Activated CD8-positive, alpha-beta T cell treated with anti-CD3 and anti-CD28 coated beads, Interleukin-2, amount 10 ng/mL, durations not matched to agents 7 days and 5 days (primary cell): ENCODE data around the gene DCUN1D1. TPM values are rescaled to one million over a fixed set of nuclear protein-coding genes. Genes with fewer than 3 reads are reported as not detected.

Experiments
- ATAC-seq: fragments of 150-1000 bp; cut with Tn5 transposase; one replicate; pipeline ENCODE4 v1.10.0; 2021; ENCODE audit warnings: moderate library complexity
- CTCF ChIA-PET: fragments of 350-600 bp; sonication (Branson Sonifier 250); formaldehyde crosslinking; loops from one replicate; lab custom pipeline; 2021; ENCODE audit warnings: antibody characterized with exemption; lab: Charles Lee
- POLR2A ChIA-PET: fragments of 350-600 bp; sonication (Branson Sonifier 250); formaldehyde crosslinking; loops from one replicate; lab custom pipeline; 2021; ENCODE audit warnings: antibody characterized with exemption; lab: Charles Lee
- DNase-seq: peaks from one replicate; pipeline ENCODE4 v3.0.0-alpha.2; 2020
- H3K27ac Mint-ChIP-seq: one replicate; pipeline ENCODE4 v1.8.0; 2021; ENCODE audit warnings: mild to moderate bottlenecking, mixed read lengths
- H3K27me3 Mint-ChIP-seq: one replicate; pipeline ENCODE4 v1.8.0; 2021; ENCODE audit warnings: low read depth, mixed read lengths
- H3K36me3 Mint-ChIP-seq: one replicate; pipeline ENCODE4 v1.8.0; 2021; ENCODE audit warnings: low read depth, mixed read lengths
- H3K4me1 Mint-ChIP-seq: one replicate; pipeline ENCODE4 v1.8.0; 2021; ENCODE audit warnings: low read depth, mixed read lengths
- H3K4me3 Mint-ChIP-seq: one replicate; pipeline ENCODE4 v1.8.0; 2021; ENCODE audit warnings: mild to moderate bottlenecking, mixed read lengths
- H3K9me3 Mint-ChIP-seq: one replicate; pipeline ENCODE4 v1.8.0; 2022; ENCODE audit warnings: mixed read lengths; ENCODE audit not compliant: insufficient read depth
- total RNA-seq, 2 experiments: library from RNA; stranded (reverse); gene quantifications; one replicate each; pipeline ENCODE4 v1.2.3, GENCODE V29; 2021

DCUN1D1 gene
- total RNA-seq, 2 experiments from 2014 or later = 80.8 to 84.5 TPM

DNA sequence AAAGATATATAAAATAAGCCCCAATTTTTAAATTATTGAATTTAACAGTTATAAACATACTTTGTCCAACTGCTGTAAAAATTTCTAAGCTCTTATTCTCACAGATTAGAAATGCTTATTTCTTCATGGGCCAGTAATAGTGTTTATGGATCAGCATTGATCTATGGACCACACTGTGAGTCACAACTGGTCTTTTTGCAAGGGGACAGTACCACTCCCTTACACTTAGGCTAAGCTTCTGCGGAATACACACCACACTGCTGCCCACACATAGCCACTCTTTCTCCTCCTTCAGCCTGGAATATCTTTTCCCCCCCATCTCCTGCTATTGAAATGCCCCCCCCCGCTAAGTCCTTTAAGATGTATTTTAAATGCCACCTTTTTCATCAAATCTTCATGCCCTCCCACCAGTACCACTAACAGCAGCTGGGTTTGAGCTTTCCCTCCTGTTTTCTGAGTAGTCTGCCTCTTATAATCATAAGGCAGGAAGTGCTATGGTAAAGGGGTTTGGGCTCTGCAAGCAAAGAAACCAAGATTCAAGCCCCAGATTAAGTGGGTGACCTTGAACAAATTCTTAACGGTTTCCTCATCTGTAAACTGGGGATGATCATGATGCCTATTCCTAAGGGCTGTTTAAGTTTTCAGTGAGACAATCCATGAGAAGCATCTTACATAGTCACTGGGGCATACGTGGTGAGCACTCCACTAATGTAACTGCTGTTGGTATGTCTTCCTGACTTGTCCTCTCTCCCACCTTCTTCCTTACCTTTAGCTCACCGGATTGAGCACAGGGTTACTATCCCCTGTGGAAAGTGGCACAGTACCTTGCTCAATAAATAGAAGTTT is 69.2 kb downstream of the DCUN1D1 start:
- POLR2A ChIA-PET = interaction anchor here (1.0 kb wide), 1 partner anchor 70 kb away, joined by 3 read pairs; no protein-coding TSS in a partner anchor
- H3K27ac Mint-ChIP-seq = peak overlapping the region; percentile 92
- H3K9me3 Mint-ChIP-seq = no peaks in the 10 kb centered on the region
- H3K4me3 Mint-ChIP-seq = peak overlapping the region; percentile 39
- DNase-seq = peak; percentile 44
- no peaks in the 10 kb centered on the region for H3K27me3 Mint-ChIP-seq
- H3K4me1 Mint-ChIP-seq = peaks cover 66% of the 10 kb centered on the region
- CTCF ChIA-PET = interaction anchor here (0.7 to 3.4 kb wide), 14 partner anchors 8 to 212 kb away, joined by 3 to 16 read pairs (median 4); partner anchors contain the start of gene MCCC1
- ATAC-seq = peak; percentile 43
- peaks cover 54% of the 10 kb centered on the region for H3K36me3 Mint-ChIP-seq

DNA sequence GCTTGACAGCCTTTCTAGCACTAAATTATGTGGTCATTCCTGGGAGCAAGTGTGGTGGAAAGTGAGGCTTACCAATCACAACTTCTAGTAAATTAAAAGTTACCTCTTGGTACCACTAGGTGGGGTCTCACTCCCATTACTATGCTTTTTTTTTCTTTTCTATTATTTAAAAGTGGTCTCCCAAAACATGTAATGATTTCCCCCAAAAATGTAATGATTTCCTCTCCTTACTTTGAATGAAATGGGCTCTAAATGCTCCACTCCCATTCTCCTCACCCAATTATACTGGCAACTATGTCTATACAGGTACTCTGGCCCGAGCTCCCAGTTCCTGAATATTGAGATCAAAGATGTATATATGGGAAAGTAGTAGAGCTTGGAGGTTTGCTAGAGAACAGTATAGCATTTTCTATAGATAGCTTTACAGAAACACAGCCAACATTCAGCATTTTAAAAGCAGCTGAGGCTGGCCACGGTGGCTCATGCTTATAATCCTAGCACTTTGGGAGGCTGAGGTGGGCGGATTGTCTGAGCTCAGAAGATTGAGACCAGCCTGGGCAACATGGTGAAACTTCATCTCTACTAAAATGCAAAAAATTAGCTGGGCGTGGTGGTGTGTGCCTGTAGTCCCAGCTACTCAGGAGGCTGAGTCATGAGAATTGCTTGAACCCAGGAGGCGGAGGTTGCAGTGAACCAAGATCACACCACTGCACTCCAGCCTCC is 70.9 kb downstream of the DCUN1D1 start:
- H3K27me3 Mint-ChIP-seq = no peaks in the 10 kb centered on the region
- H3K4me1 Mint-ChIP-seq = peaks cover 50% of the 10 kb centered on the region
- no peak overlapping the region for H3K4me3 Mint-ChIP-seq
- H3K9me3 Mint-ChIP-seq = no peaks in the 10 kb centered on the region
- POLR2A ChIA-PET = interaction anchor here (1.5 kb wide), 1 partner anchor 189 kb away, joined by 5 read pairs; no protein-coding TSS in a partner anchor
- ATAC-seq = no peak
- peak overlapping the region; percentile 37 for H3K27ac Mint-ChIP-seq
- no peak for DNase-seq
- peaks cover 49% of the 10 kb centered on the region for H3K36me3 Mint-ChIP-seq
- CTCF ChIA-PET = interaction anchor here (0.7 to 3.4 kb wide), 25 partner anchors 9 to 213 kb away, joined by 3 to 16 read pairs (median 4); no protein-coding TSS in a partner anchor

DNA sequence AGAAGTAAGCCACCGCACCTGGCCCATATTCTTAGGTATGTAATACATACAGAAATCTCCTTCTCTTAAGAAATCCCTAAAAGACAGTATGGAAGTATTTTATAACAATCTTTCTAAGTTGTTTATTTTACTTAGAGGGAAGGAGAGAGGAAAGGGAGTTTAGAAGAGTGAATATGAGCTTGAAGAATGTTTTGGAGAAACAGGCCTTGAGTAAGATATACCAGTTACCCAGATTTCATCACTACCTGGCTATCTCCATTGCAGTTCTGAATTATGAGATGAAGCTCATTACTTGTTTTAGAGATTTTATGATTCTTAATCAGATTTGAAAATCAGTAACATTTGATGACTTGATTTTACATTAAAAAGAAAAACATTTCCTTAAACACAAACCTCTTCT is 71.9 kb downstream of the DCUN1D1 start:
- peaks cover 49% of the 10 kb centered on the region for H3K36me3 Mint-ChIP-seq
- POLR2A ChIA-PET = no interaction called here
- ATAC-seq (no peak), DNase-seq (no peak)
- CTCF ChIA-PET = interaction anchor here (0.7 to 3.4 kb wide), 9 partner anchors 12 to 194 kb away, joined by 3 to 16 read pairs (median 4); no protein-coding TSS in a partner anchor
- H3K4me1 Mint-ChIP-seq = peaks cover 48% of the 10 kb centered on the region
- no peaks in the 10 kb centered on the region for H3K27me3 Mint-ChIP-seq
- H3K9me3 Mint-ChIP-seq = no peaks in the 10 kb centered on the region
- peak overlapping the region; percentile 25 for H3K27ac Mint-ChIP-seq
- H3K4me3 Mint-ChIP-seq = no peak overlapping the region

DNA sequence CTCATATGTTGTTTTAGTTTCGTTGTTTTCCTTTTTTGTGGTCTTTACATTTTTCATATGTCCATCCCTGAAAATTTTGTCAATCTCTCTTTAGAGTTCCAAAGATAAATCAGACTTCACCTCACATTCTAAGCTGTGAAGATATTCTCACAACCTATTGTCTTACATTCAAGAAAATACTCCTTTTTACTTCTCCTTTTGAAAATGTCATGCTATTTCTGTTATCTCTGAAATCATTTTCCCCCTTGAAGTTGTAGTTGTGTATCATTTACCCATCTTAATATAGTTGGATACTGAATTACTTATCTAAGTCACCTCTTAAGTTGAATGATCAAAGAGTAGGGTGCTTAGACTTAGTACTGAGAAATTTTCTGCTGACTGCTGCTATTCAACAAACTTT is 74.3 kb downstream of the DCUN1D1 start:
- CTCF ChIA-PET = no interaction called here
- ATAC-seq = no peak
- H3K27ac Mint-ChIP-seq = no peak overlapping the region

DNA sequence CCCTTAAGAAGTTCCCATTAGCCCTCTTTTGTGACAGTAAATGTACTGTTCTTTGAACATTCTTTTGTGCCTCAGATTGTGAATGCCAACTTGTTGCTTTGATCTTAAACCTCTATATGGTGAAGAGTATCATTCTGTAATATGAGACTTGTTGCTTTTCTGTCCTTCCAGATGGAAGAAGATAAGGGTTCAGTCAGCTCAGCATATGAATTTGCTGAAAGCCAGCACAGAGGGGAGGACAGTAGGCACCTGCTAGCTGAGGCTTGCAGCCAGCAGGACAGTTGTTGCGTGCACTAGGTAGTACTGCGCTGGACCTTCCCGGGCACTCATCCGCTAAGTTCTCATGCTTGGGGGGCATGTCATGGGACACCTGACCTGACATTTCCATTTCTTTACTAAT is 74.7 kb downstream of the DCUN1D1 start:
- H3K27ac Mint-ChIP-seq = no peak overlapping the region
- no peaks in the 10 kb centered on the region for H3K9me3 Mint-ChIP-seq
- no peaks in the 10 kb centered on the region for H3K27me3 Mint-ChIP-seq
- ChIA-PET POLR2A (no interaction called here), CTCF (interaction anchor here (1.3 to 1.9 kb wide), 2 partner anchors 13 to 16 kb away, joined by 3 to 5 read pairs; no protein-coding TSS in a partner anchor)
- H3K4me1 Mint-ChIP-seq = peaks cover 22% of the 10 kb centered on the region
- ATAC-seq (no peak), DNase-seq (no peak)
- no peak overlapping the region for H3K4me3 Mint-ChIP-seq
- H3K36me3 Mint-ChIP-seq = peaks cover 38% of the 10 kb centered on the region

More for the DNA sequence above, 74.3 kb downstream of the DCUN1D1 start:
- no peak overlapping the region for H3K4me3 Mint-ChIP-seq
- POLR2A ChIA-PET = no interaction called here
- H3K36me3 Mint-ChIP-seq = peaks cover 41% of the 10 kb centered on the region
- no peaks in the 10 kb centered on the region for H3K9me3 Mint-ChIP-seq
- H3K4me1 Mint-ChIP-seq = peaks cover 25% of the 10 kb centered on the region
- DNase-seq = no peak
- no peaks in the 10 kb centered on the region for H3K27me3 Mint-ChIP-seq

DNA sequence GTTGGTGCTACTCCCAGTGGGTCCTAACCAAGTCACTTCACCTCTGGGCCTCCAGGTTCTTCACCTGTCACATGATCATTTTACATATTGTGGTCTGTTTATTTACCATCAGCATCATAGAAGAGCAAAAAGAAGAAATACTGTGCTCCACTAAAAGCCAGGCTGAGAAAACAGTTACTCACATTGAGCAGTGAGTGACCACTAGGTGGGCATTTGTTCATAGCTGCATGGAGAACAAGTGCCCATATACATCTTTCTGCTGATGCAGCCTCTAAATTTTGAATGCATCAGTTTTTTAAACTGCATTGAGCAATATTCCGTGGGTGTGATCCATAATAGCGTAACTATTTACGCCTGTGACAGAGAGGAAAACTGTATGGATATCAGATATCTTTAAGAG is 76.2 kb downstream of the DCUN1D1 start:
- no peaks in the 10 kb centered on the region for H3K27me3 Mint-ChIP-seq
- no peak overlapping the region for H3K4me3 Mint-ChIP-seq
- peak; percentile 27 for ATAC-seq
- POLR2A ChIA-PET = no interaction called here
- H3K27ac Mint-ChIP-seq = peak overlapping the region; percentile 49
- no peak for DNase-seq
- no peaks in the 10 kb centered on the region for H3K9me3 Mint-ChIP-seq
- CTCF ChIA-PET = interaction anchor here (1.1 to 1.9 kb wide), 5 partner anchors 14 to 190 kb away, joined by 3 to 5 read pairs (median 4); no protein-coding TSS in a partner anchor
- H3K36me3 Mint-ChIP-seq = peaks cover 40% of the 10 kb centered on the region
- peaks cover 9% of the 10 kb centered on the region for H3K4me1 Mint-ChIP-seq

DNA sequence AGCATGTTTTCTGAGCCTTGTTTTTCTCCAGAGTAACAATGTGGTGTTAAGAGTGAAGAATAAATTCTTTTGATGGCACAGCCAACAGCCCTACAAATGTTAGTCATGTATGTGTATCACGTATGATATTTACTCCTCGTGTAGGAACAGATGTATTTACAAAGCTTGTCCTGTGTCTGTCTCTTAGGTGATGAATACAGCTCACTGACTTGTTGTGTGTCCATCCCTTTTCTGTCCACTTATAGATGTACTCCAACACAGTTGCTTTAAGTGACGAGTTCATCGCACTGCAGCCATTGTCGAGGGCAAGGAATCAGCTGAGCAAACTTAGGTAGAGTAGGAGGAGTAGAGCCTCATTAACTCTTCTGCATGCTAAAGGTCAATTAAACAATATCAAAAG is 78.1 kb downstream of the DCUN1D1 start:
- peaks cover 6% of the 10 kb centered on the region for H3K4me1 Mint-ChIP-seq
- peaks cover 38% of the 10 kb centered on the region for H3K36me3 Mint-ChIP-seq
- H3K9me3 Mint-ChIP-seq = no peaks in the 10 kb centered on the region
- POLR2A ChIA-PET = no interaction called here
- no peaks in the 10 kb centered on the region for H3K27me3 Mint-ChIP-seq
- no peak overlapping the region for H3K27ac Mint-ChIP-seq
- ATAC-seq = no peak
- no peak overlapping the region for H3K4me3 Mint-ChIP-seq
- CTCF ChIA-PET = interaction anchor here (0.6 to 1.8 kb wide), 4 partner anchors 9 to 188 kb away, joined by 3 to 5 read pairs (median 4); no protein-coding TSS in a partner anchor
- DNase-seq = no peak

DNA sequence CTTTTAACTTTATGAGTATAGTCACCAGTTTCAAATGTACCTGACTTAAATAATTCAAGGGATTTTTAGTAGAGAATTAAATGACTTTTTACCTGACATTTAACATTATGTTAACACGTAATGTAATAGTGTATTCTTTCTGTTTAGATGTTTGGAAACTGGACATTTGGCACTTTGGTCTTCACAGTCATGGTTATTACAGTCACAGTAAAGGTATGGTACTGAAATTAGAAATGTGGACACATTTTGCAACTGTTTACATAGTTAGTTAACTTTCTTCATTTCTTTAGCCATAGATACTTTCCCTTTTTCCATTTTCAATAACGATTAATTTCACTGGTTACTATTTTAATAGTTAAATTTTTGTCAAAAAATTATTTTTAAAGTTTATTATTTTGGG is 83.8 kb downstream of the DCUN1D1 start:
- ATAC-seq = no peak
- no peak for DNase-seq
- POLR2A ChIA-PET = no interaction called here
- no peaks in the 10 kb centered on the region for H3K27me3 Mint-ChIP-seq
- CTCF ChIA-PET = interaction anchor here (1.5 kb wide), 1 partner anchor 14 kb away, joined by 3 read pairs; no protein-coding TSS in a partner anchor
- peaks cover 44% of the 10 kb centered on the region for H3K36me3 Mint-ChIP-seq
- no peaks in the 10 kb centered on the region for H3K9me3 Mint-ChIP-seq
- H3K4me1 Mint-ChIP-seq = no peaks in the 10 kb centered on the region
- no peak overlapping the region for H3K4me3 Mint-ChIP-seq
- no peak overlapping the region for H3K27ac Mint-ChIP-seq

DNA sequence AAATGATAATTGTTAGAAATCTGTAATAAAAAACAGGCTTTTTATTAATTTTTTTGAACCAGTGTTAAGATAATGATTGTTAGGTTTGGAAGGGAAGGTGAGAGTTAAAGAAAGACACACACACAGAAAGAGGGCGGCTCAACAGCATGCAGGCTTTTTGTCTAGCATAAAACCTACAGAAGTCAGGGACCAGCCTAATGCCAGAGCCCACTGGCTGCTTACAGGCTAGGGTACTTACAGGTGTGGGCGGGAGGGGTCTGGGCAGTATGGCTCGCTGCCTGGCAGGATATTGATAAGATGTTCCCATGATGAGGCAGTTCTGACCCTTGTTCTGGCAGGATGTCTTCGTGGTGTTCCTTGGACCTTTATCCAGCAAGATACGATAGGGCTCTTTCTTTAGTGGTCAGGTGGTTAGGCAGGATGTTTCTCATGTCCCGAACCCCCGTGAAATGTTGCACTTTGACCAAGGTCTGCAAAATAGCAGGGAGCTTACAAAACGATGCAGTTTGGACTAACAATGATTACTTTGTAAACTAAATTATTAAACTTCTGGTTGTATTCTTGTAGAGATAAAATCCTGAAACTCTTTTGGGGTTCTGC is 84.7 kb downstream of the DCUN1D1 start:
- no peak for ATAC-seq
- no peaks in the 10 kb centered on the region for H3K9me3 Mint-ChIP-seq
- peaks cover 47% of the 10 kb centered on the region for H3K36me3 Mint-ChIP-seq
- H3K27ac Mint-ChIP-seq = no peak overlapping the region
- H3K27me3 Mint-ChIP-seq = no peaks in the 10 kb centered on the region
- DNase-seq = no peak
- CTCF ChIA-PET = interaction anchor here (1.0 to 1.5 kb wide), 2 partner anchors 15 to 23 kb away, joined by 3 read pairs; no protein-coding TSS in a partner anchor
- H3K4me1 Mint-ChIP-seq = no peaks in the 10 kb centered on the region
- no peak overlapping the region for H3K4me3 Mint-ChIP-seq
- POLR2A ChIA-PET = no interaction called here

DNA sequence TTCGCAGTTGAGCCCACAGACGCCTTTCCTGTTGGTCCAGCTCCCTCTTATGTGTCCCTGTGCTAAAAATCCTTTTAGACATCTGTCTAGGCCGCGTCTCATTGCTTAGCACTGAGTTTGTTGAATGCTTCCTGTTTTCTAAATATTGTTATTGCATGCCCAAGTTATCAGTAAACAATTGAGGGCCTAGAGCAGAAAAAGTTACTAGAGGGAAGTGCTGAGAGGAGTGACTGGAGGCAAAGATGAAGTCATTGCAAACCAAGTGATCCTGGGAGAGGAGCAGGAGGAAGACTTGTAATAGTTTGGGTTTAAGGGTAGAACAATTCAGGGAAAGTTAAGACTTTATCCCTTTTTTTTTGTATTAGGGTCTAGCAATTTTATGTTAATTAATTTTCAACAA is 88.1 kb downstream of the DCUN1D1 start:
- DNase-seq (no peak), ATAC-seq (no peak)
- peaks cover 49% of the 10 kb centered on the region for H3K36me3 Mint-ChIP-seq
- no peak overlapping the region for H3K27ac Mint-ChIP-seq
- ChIA-PET POLR2A (no interaction called here), CTCF (no interaction called here)
- no peaks in the 10 kb centered on the region for H3K9me3 Mint-ChIP-seq
- no peaks in the 10 kb centered on the region for H3K4me1 Mint-ChIP-seq
- no peak overlapping the region for H3K4me3 Mint-ChIP-seq
- H3K27me3 Mint-ChIP-seq = no peaks in the 10 kb centered on the region

DNA sequence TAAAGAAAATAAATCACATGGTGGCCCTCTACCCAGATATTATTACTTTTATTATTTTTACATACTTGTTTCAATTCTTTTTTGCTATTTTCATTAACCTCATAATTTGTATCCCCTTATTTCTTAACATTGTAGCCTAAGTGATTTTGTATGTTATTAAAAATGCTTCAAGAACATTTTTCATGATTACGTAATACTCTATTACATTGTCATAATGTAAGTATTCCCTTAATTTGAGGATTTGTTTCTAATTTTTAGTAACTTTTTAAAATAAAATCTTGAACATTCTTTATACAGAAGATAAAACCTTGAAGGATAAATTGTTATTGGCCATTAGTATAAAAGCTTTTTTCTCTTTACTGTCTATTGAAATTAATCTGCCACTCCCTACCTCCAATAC is 89.0 kb downstream of the DCUN1D1 start:
- Mint-ChIP-seq H3K9me3 (no peaks in the 10 kb centered on the region), H3K27me3 (no peaks in the 10 kb centered on the region), H3K4me3 (no peak overlapping the region), H3K36me3 (peaks cover 52% of the 10 kb centered on the region), H3K27ac (no peak overlapping the region), H3K4me1 (no peaks in the 10 kb centered on the region)
- CTCF ChIA-PET = no interaction called here
- ATAC-seq (no peak), DNase-seq (no peak)
- POLR2A ChIA-PET = no interaction called here
